Measurements from ENCODE around the gene ATP6V1B1. TPM values are rescaled to one million over a fixed set of nuclear protein-coding genes. Genes with fewer than 3 reads are reported as not detected.

Gene ATP6V1B1
- total and polyA plus RNA-seq, 10 of the 15 experiments (the other 5 are each of a cell fraction or from before 2014, with no cell fraction given): not detected

DNA sequence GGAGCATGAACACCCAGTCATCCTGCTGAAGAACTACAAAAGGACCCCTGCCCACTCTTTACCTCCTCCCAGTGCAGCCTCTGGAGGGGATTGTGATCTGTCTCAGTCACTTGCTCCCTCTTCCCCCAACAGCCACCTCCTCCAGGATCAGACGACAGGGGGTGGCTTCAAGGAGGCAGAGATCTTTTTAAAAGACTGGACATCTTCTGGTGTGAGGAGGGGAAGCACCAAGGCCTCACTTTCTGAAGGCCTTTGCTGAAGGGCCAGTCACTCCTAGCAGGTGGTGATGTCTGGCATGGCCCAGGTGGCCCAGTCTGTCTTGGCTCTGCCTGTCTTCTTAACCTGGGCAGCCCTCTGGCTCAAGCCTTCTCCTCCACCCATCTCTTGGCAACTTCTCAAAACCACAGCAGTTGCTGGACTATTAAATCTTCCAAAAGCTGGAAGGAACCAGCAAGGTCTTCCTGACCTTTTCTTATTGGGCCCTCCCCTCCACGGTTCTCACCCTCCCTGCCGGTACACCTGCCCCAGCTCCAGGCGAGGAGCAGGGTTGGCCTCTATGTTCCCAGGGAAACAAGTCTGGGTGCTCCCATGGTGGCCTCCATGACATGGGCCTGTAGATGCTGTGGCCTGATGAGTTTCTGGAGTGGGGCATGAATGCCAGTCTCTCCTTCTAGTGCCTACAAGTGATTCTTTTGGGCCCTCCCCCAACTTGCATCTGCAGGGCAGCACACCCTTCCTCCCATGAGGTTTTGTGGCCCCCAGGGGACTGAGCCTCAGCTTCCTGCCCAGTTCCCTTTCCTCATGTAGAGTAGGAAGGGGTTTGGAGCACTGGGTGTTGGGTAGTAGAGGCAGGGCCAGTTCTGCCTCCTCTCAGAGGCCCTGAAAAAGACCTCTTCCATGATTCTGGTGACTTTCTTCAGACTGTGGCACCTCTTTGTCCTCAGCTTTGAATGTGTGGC is 5.0 kb upstream of the ATP6V1B1 start (continued):
- TF ChIP-seq POLR2AphosphoS5 (IDR thresholded peaks at IDR 0.05; ENCODE audit: low read length) (no peak), RB1 (IDR thresholded peaks at IDR 0.05; ENCODE audit: borderline replicate concordance) (no peak), CBX5 (IDR thresholded peaks at IDR 0.05; ENCODE audit: low read depth) (no peak), RELA (IDR thresholded peaks at IDR 0.05; ENCODE audit: borderline replicate concordance, partially characterized antibody) (no peak), EED (IDR thresholded peaks at IDR 0.05; ENCODE audit: low read depth) (no peak), CHD4 (IDR thresholded peaks at IDR 0.05) (no peak), ZSCAN29 (IDR thresholded peaks at IDR 0.05) (no peak)

DNA sequence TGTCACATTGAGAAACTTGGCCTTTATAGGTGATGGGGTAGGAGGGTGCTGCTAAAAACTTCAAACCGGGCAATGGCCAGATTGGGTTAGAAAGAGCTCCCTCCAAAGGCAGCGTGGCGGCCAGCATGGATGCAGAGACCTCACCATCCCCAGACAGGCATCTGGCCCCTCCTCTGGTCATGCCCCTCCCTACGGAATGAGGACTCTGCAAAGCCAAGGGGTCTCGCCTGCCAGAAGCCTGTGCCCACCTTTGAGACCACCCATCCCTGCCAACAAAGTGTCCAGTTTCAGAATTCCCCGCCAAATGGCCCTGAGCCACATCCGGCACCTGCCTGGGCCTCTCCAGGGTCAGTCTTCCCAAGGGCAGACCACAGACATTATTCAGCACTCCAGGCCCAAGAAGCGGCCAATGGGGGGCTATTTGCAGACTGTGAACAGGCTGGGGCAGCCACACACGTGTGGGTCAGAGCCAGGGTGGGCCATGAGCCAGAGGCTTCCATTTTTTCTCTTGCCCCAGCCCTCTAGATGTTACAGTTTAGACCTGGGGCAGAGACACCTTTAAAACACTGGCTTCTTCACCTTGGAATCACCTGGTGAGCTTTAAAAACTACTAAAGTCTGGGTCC is 4.2 kb upstream of the ATP6V1B1 start:
- Histone ChIP-seq H3K27ac (ENCODE audit: control insufficient read depth, insufficient read depth) (no peak overlapping the region), H3K27me3 (replicated peaks in 1 of 2; ENCODE audit: control insufficient read depth in 2 of 2, insufficient read depth in 2 of 2, low read length in 1 of 2) (peaks cover 0 to 3% of the 10 kb centered on the region in 2 experiments; a peak in 2 of 4 replicates), H3K79me2 (ENCODE audit: control insufficient read depth, insufficient read depth, low read length) (no peaks in the 10 kb centered on the region), H3K4me1 (ENCODE audit: control insufficient read depth, insufficient read depth, low read length) (no peaks in the 10 kb centered on the region), H3K36me3 (ENCODE audit: control insufficient read depth in 2 of 2, insufficient read depth in 2 of 2, low read length in 1 of 2) (no peaks in the 10 kb centered on the region), H3K4me3 (no peak overlapping the region), H2AFZ (ENCODE audit: control insufficient read depth, low read depth, low read length) (no peak overlapping the region), H3K9ac (ENCODE audit: control insufficient read depth, insufficient read depth, low read length) (no peak overlapping the region), H3K9me3 (replicated peaks; ENCODE audit: control insufficient read depth, insufficient read depth, low read length) (no peaks in the 10 kb centered on the region), H3K4me2 (ENCODE audit: control insufficient read depth, insufficient read depth) (no peak overlapping the region), H4K20me1 (ENCODE audit: control insufficient read depth, insufficient read depth) (no peaks in the 10 kb centered on the region; the same call in 1 of the 2 replicates)
- WGBS (ENCODE audit: insufficient coverage, insufficient replicate concordance, low lambda C conversion rate, missing lambda C conversion rate): 19% methylated on average over 9 of the region's 9 CpGs
- ChIA-PET RAD21 (ENCODE audit: unreplicated experiment) (no interaction called here), POLR2A (no interaction called here), SMC1A (ENCODE audit: uncharacterized antibody, unreplicated experiment) (no interaction called here), CTCF (no interaction called here)
- BruUV-seq (replicated peaks): no TSS peak
- ATAC-seq (no peak), FAIRE-seq (no peak), DNase-seq (ENCODE audit: low read depth, low spot score) (no peak)
- in situ Hi-C loops (cut with MboI) (no loop called here), intact Hi-C loops (cut with micrococcal nuclease; ENCODE audit: unreplicated experiment) (no loop called here)
- TF ChIP-seq RBBP5 (conservative IDR thresholded peaks at IDR 0.05) (no peak), HDGF (IDR thresholded peaks at IDR 0.05) (no peak), NBN (IDR thresholded peaks at IDR 0.05) (no peak), HDAC2 (IDR thresholded peaks at IDR 0.05) (no peak), BHLHE40 (IDR thresholded peaks at IDR 0.05; ENCODE audit: borderline replicate concordance in 1 of 2, low read depth in 2 of 2, low read length in 1 of 2) (no peak), RB1 (IDR thresholded peaks at IDR 0.05; ENCODE audit: borderline replicate concordance) (no peak), TBL1XR1 (IDR thresholded peaks at IDR 0.05; ENCODE audit: low read depth, low read length) (no peak), JUNB (IDR thresholded peaks at IDR 0.05) (no peak), PML (IDR thresholded peaks at IDR 0.05; ENCODE audit: low read length) (no peak), SRF (IDR thresholded peaks at IDR 0.05; ENCODE audit: low read depth in 2 of 2, low read length in 2 of 2) (no peak)
- TF ChIP-seq, protein P1, sequence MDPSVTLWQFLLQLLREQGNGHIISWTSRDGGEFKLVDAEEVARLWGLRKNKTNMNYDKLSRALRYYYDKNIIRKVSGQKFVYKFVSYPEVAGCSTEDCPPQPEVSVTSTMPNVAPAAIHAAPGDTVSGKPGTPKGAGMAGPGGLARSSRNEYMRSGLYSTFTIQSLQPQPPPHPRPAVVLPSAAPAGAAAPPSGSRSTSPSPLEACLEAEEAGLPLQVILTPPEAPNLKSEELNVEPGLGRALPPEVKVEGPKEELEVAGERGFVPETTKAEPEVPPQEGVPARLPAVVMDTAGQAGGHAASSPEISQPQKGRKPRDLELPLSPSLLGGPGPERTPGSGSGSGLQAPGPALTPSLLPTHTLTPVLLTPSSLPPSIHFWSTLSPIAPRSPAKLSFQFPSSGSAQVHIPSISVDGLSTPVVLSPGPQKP (IDR thresholded peaks at IDR 0.05; ENCODE audit: low read depth, low read length): no peak
- TF ChIP-seq, protein P2, sequence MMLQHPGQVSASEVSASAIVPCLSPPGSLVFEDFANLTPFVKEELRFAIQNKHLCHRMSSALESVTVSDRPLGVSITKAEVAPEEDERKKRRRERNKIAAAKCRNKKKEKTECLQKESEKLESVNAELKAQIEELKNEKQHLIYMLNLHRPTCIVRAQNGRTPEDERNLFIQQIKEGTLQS (IDR thresholded peaks at IDR 0.05; ENCODE audit: borderline replicate concordance, extremely low read depth, low read depth, low read length): no peak
- TF ChIP-seq, protein P3, sequence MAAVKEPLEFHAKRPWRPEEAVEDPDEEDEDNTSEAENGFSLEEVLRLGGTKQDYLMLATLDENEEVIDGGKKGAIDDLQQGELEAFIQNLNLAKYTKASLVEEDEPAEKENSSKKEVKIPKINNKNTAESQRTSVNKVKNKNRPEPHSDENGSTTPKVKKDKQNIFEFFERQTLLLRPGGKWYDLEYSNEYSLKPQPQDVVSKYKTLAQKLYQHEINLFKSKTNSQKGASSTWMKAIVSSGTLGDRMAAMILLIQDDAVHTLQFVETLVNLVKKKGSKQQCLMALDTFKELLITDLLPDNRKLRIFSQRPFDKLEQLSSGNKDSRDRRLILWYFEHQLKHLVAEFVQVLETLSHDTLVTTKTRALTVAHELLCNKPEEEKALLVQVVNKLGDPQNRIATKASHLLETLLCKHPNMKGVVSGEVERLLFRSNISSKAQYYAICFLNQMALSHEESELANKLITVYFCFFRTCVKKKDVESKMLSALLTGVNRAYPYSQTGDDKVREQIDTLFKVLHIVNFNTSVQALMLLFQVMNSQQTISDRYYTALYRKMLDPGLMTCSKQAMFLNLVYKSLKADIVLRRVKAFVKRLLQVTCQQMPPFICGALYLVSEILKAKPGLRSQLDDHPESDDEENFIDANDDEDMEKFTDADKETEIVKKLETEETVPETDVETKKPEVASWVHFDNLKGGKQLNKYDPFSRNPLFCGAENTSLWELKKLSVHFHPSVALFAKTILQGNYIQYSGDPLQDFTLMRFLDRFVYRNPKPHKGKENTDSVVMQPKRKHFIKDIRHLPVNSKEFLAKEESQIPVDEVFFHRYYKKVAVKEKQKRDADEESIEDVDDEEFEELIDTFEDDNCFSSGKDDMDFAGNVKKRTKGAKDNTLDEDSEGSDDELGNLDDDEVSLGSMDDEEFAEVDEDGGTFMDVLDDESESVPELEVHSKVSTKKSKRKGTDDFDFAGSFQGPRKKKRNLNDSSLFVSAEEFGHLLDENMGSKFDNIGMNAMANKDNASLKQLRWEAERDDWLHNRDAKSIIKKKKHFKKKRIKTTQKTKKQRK (IDR thresholded peaks at IDR 0.05; ENCODE audit: low read depth, low read length): no peak

Measured in GM12878 (cell line).